Thyroid gland (tissue), 4 donors: Measurements from ENCODE around the gene ZNF579. TPM values are rescaled to one million over a fixed set of nuclear protein-coding genes. Genes with fewer than 3 reads are reported as not detected.
"Not testable (repeated sequence)": the region's sequence is repeated elsewhere in the genome, so short reads cannot be mapped to it uniquely, and the experiment has no call there.

Source experiments
- DNase-seq, 2 donors: peaks; one replicate each; pipeline ENCODE4 v3.0.0-alpha.2; 2019
- H3K27ac ChIP-seq, 3 donors: fragments of 200-600 bp; sonication (generic); 1 replicate in 2 of 3; 2 replicates in 1 of 3; pipeline ENCODE4 v1.5.1; 2016 to 2019; ENCODE audit warnings: mild to moderate bottlenecking in 1 of 3, moderate library complexity in 1 of 3
- H3K27me3 ChIP-seq: fragments of 200-600 bp; sonication (generic); one replicate; pipeline ENCODE4 v1.5.1; 2019
- H3K36me3 ChIP-seq, 2 donors: fragments of 200-600 bp; sonication (generic); one replicate each; pipeline ENCODE4 v1.5.1; 2016 to 2019
- H3K4me1 ChIP-seq, 2 donors: fragments of 200-600 bp; sonication (generic); one replicate each; pipeline ENCODE4 v1.5.1; 2017 to 2019
- H3K4me3 ChIP-seq, 3 donors: fragments of 200-600 bp; sonication (generic); replicated peaks in 1 of 3; 1 replicate in 2 of 3; 2 replicates in 1 of 3; pipeline ENCODE4 v1.5.1; 2016; ENCODE audit warnings: mild to moderate bottlenecking in 1 of 3
- H3K9me3 ChIP-seq: fragments of 200-600 bp; sonication (generic); one replicate; pipeline ENCODE4 v1.5.1; 2017
- CTCF ChIP-seq, 6 experiments: fragments of 200-600 bp in 3 of 6; fragments of 450-650 bp in 3 of 6; sonication (generic) in 3 of 6; IDR thresholded peaks; one replicate each; pipeline ENCODE4 v1.5.1; 2016 to 2019; ENCODE audit warnings: antibody characterized with exemption in 6 of 6, mild to moderate bottlenecking in 2 of 6, inconsistent platforms in 1 of 6, moderate library complexity in 1 of 6
- POLR2A ChIP-seq, 2 donors: fragments of 450-650 bp; IDR thresholded peaks; one replicate each; pipeline ENCODE4 v1.6.1; 2017; ENCODE audit warnings: antibody characterized with exemption in 2 of 2, mild to moderate bottlenecking in 2 of 2, moderate library complexity in 1 of 2
- WGBS, 2 donors: methylation state at CpG; one replicate each; pipeline ENCODE4 v1.1.5; 2017; 5-methylcytosine and 5-hydroxymethylcytosine counted together
- intact Hi-C: fragments of 100-400 bp; cut with DNase I; formaldehyde crosslinking; loops from one replicate; pipeline ENCODE4 v1.15.1; 2023
- total RNA-seq, 4 donors: library from RNA; depleted of rRNA; stranded (reverse); fragments of >200 nt; gene quantifications; one replicate each; pipeline ENCODE4 v1.2.3, GENCODE V29; 2016

Gene ZNF579
- total RNA-seq, 4 donors from 2014 or later: 4.0 to 7.5 (median 6.6) TPM

- intact Hi-C loops: no loop called here
- 94% methylated on average over 5 of the region's 5 CpGs for WGBS, 2 donors
Observed at GRCh38 chr19:55576746-55577145, 3.9 kb downstream of the ZNF579 start.

GRCh38 chr19:55573929-55574328 lies 6.7 kb downstream of the ZNF579 start:
- 91 to 93% methylated on average over 6 of the region's 6 CpGs for WGBS, 2 donors
- peaks cover 11 to 18% of the 10 kb centered on the region in 2 donors for H3K36me3 ChIP-seq
- H3K9me3 ChIP-seq, H3K27ac ChIP-seq, H3K27me3 ChIP-seq, H3K4me1 ChIP-seq, H3K4me3 ChIP-seq, DNase-seq, intact Hi-C loops: not testable (repeated sequence)

More at GRCh38 chr19:55576746-55577145, 3.9 kb downstream of the ZNF579 start:
- no peaks in the 10 kb centered on the region for H3K27me3 ChIP-seq
- DNase-seq: no peak
- no peak overlapping the region for H3K4me3 ChIP-seq
- no peak overlapping the region for H3K27ac ChIP-seq
- peaks cover 11 to 18% of the 10 kb centered on the region in 2 donors for H3K36me3 ChIP-seq
- H3K9me3 ChIP-seq: no peaks in the 10 kb centered on the region
- H3K4me1 ChIP-seq: peaks cover 8 to 14% of the 10 kb centered on the region in 2 donors
- TF ChIP-seq POLR2A (IDR thresholded peaks at IDR 0.05): no peak
- no peak for TF ChIP-seq CTCF (IDR thresholded peaks at IDR 0.05)

GRCh38 chr19:55569477-55569876 lies 11.2 kb downstream of the ZNF579 start:
- H3K4me3 ChIP-seq, intact Hi-C loops, DNase-seq, H3K36me3 ChIP-seq, H3K27ac ChIP-seq, H3K9me3 ChIP-seq, H3K4me1 ChIP-seq, H3K27me3 ChIP-seq: not testable (repeated sequence)
- WGBS, 2 donors: 92 to 94% methylated on average over 5 of the region's 5 CpGs

- no peak for TF ChIP-seq CTCF (IDR thresholded peaks at IDR 0.05)
- no peak for TF ChIP-seq POLR2A (IDR thresholded peaks at IDR 0.05)
- intact Hi-C loops: no loop called here
- Histone ChIP-seq H3K27ac (no peak overlapping the region), H3K36me3 (no peaks in the 10 kb centered on the region), H3K4me1 (no peaks in the 10 kb centered on the region), H3K9me3 (no peaks in the 10 kb centered on the region), H3K27me3 (no peaks in the 10 kb centered on the region), H3K4me3 (no peak overlapping the region)
- DNase-seq: no peak
Observed at GRCh38 chr19:55567708-55568328, 12.8 kb downstream of the ZNF579 start.

GRCh38 chr19:55566823-55567222 lies 13.8 kb downstream of the ZNF579 start:
- H3K9me3 ChIP-seq: no peaks in the 10 kb centered on the region
- DNase-seq: no peak
- no peaks in the 10 kb centered on the region for H3K27me3 ChIP-seq
- no peak overlapping the region for H3K4me3 ChIP-seq
- no peak for TF ChIP-seq POLR2A (IDR thresholded peaks at IDR 0.05)
- TF ChIP-seq CTCF (IDR thresholded peaks at IDR 0.05): no peak
- 44 to 57% methylated on average over 9 of the region's 9 CpGs for WGBS, 2 donors
- H3K36me3 ChIP-seq: no peaks in the 10 kb centered on the region
- no peak overlapping the region for H3K27ac ChIP-seq
- intact Hi-C loops: no loop called here
- H3K4me1 ChIP-seq: no peaks in the 10 kb centered on the region

- 66 to 68% methylated on average over 12 of the region's 12 CpGs for WGBS, 2 donors
- TF ChIP-seq CTCF (IDR thresholded peaks at IDR 0.05) (no peak), POLR2A (IDR thresholded peaks at IDR 0.05) (no peak)
- Histone ChIP-seq H3K27ac (no peak overlapping the region), H3K36me3 (no peaks in the 10 kb centered on the region), H3K27me3 (no peaks in the 10 kb centered on the region), H3K4me1 (peaks cover 2 to 4% of the 10 kb centered on the region in 2 donors), H3K9me3 (no peaks in the 10 kb centered on the region), H3K4me3 (no peak overlapping the region)
- intact Hi-C loops: no loop called here
- DNase-seq: no peak
Observed at GRCh38 chr19:55563261-55563690, 17.4 kb downstream of the ZNF579 start.
